HG02759 (cell line): ENCODE results near the gene ANKRD6.

Experiments
- ATAC-seq: cut with Tn5 transposase; IDR thresholded peaks from one replicate; pipeline ENCODE4 v1.9.1; 2021; ENCODE audit warnings: mild to moderate bottlenecking, moderate library complexity; ENCODE audit not compliant: unreplicated experiment

The ANKRD6 gene

DNA sequence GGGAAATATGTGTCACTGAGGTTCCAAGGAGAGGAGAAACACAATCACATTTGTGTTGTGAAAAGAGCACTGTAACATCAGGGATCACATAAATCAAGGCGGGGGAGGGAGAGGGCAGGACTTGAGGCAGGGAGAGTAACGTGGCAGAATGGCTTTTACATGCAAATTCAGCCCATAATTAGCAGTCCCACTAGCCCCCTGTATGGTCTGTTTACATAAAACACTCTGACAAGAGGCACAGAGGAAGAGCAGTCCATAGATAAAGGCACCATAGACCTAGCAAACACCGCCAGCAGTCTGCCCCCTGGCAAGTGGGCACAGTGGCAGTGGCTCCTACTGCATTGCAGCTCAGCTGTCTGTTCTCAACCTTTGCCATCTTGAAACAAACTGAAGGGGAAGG lies 122.9 kb downstream of the ANKRD6 start:
- ATAC-seq, result no peak

GRCh38 chr6:89559487-89559886 lies 126.5 kb downstream of the ANKRD6 start:
- ATAC-seq, result no peak

DNA sequence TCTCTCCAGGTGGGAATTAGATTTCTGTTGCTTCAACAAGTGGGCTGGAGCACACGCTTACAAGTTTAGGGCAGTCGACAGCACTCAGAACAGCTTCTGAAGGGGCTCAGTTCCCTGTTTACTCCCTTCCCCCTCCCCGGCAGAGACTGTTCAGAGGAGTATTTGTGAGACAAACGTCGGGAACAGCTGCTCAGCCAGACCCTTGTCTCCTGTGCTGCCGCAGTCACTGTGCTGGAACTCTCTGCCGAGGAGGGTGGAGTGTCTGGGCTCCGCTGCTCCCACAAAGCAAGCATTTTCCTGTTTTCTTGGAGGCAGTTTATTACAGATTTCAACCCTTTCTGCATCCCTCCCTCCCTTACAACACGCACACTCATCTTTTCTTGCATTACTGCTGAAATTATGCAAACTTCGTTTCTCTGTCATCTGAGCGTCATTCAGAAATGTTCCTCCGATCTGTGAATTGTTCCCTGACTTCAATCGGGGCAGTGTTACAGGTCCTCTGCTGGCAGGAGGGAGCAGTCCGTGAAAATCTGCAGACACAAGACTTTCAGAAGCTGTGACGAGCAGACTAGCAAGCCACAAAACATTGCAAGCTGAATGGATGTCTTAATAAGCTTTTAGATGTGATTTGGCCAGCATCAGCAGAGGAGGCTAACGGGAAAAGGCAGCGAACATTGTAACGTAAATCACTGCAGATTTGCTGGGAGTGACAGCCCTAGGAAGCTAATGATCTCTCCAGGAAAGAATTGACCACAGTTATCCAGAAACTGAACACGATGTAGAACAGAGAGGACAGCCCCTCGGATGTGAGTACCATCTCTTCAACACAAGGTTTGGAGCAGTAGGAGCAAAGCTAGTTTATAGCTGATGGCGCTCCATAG lies 129.4 kb downstream of the ANKRD6 start:
- ATAC-seq, result no peak

DNA sequence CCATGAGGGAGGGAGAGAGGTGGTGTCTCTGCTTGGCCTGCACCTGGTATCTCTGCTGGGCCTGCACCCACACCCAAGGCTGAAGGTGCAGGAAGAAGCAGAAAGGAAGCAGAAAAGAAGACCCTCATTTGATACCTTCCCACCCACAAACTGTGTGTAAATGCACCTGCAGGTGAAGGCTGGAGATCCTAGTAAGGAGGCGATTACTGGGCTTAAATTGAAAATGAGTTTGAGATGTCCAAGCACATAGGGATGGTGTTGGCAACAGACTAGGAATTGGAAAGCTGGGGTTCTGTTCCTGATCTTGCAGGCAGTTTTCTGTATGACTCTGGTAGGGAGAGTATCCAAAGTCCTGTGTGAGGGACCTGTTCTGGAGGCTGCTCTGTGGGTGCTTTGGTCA lies 130.9 kb downstream of the ANKRD6 start:
- ATAC-seq, result no peak

- ATAC-seq, result no peak
Observed at GRCh38 chr6:89564752-89565427, 131.9 kb downstream of the ANKRD6 start.

DNA sequence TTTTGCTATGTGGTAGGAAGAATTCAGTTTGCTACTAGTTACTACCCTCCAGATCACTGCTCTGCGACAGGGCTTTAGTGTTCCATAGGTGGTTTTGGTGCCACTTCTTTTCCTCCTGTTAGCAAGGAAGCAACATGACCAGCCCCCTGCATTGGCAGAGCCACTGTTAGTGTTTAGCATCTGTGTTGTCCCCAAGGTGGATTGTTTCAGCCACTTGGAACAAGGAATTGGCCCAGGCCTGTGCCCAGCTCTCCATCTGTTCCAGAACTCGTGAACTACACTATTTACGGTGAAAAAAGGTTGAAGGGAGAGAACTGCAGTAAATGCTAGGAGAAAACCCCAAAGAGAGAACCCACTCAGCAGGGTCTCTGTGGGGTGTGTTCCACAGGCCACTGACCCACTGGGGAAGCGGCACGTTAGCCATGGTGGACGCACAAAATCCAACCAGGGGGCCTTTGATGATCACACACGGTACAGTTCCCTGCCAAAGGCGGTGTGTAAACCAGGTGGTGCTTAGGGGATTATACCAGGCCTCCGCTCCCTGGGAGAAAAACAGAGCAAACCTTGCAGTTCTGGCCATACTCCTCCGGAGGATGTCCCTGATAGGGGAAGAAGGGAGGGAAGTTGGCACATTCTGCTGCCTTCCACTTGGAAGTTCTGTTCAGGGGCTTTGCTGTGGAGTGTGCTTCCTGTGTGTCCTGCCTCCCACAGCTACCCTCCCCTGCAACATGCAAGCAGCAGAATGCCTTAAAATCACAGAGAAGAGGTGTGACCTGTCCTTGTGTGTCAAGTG lies 133.3 kb downstream of the ANKRD6 start:
- no peak for ATAC-seq

GRCh38 chr6:89566930-89567629 lies 134.1 kb downstream of the ANKRD6 start:
- no peak for ATAC-seq

DNA sequence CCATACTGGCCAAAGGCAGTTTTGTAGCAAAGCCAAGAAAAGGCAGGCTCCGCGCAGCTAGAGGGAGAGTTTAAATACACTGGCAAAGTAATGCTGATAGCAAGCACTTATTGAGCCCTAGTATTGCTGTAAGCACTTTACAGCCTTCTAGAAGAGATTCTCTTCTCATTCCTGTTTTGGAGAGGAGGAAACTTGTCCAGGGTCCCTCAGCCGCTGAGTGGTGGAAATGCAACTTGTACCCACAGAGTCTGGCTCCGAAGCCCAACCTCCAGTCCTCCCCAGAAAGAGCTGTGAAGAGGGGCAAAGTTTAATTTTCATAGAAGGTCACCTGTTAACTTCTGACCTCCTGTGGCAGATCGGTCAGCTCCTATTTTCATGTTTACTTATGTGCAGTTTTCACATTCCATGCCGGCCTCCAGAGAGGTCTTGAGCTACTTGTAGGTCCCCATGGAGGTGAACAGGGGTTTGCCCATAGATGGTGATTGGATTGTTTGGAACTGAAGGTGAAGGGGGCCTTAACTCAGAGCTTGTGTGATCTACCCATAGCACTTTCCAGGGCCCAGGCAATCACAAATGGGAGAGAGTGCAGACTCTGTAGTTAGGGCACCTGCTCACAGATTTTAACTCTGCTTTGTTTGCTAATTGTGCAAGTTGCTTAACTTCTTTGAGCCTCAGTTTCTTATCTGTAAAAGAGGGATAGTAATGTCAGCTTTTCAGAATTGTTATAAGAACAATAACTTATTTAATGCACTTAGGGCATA lies 134.9 kb downstream of the ANKRD6 start:
- no peak for ATAC-seq

DNA sequence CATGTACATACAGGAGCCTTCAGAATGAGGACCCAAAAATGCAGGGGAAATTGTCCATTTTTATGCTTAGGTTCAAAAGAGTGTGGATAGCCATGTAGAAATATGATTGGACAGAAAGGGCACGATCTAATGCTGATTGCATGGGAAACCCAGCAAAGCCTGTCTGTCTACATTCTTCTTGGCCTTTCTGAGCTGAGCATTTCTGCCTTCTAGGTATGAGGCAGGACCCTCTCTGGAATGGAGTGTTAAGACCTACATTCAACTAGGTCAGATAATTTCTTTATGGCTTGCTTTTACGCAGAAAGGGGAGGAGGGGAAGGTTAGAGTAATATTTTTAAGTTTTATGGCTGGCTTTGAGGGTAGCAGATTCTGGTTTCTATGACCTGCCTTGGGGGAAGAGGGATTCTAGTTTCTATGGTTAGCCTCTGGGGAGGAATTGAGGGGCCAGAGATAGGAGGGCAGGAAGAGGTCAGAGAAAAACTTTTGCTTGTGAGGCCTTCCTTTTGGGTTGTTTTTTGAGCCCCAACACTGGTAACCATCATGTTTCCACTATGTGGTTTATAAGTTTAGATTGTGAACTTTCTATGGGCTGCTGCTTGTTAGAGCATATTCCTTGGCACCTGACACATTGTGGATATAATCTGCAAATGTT lies 142.1 kb downstream of the ANKRD6 start:
- ATAC-seq, result no peak

DNA sequence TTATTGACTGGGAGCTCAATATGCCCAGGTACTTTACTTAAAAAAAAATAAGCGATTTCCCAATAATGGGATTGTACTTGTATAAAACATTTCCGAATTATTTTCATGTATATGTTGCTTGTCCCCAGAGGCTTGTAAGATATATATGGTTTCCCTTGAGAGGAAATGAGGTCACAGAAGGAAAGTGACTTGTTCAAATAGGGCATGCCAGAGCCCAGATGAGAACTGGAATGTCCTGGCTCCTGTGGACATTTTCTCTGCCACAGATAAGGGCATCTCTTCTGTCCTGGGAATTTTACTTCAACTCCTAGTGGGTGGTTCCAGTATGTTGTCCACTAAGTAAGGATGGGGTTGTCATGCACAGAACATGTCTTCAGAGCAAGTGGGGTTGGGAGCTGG lies 142.6 kb downstream of the ANKRD6 start:
- ATAC-seq, result no peak

- no peak for ATAC-seq
Observed at GRCh38 chr6:89580997-89581666, 148.2 kb downstream of the ANKRD6 start.

DNA sequence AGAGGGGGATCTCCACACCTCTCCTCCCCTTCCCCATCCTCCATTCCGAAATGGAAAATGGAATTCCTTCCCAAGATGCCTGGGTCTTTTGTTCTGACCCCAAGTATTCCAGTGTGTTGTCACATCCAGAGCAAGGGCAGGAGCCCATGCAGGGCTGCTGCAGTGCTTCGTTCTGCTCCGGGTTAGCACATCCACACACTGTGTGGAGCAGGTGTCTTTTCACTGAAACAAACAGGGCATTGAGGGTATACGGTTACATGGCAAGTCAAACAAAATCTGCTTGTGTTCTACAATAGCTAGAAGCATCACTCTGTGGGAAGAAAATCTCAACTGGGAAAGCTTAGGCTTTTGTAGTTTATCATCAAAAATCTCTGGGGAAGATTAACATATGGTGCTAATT lies 148.7 kb downstream of the ANKRD6 start:
- ATAC-seq, result no peak

DNA sequence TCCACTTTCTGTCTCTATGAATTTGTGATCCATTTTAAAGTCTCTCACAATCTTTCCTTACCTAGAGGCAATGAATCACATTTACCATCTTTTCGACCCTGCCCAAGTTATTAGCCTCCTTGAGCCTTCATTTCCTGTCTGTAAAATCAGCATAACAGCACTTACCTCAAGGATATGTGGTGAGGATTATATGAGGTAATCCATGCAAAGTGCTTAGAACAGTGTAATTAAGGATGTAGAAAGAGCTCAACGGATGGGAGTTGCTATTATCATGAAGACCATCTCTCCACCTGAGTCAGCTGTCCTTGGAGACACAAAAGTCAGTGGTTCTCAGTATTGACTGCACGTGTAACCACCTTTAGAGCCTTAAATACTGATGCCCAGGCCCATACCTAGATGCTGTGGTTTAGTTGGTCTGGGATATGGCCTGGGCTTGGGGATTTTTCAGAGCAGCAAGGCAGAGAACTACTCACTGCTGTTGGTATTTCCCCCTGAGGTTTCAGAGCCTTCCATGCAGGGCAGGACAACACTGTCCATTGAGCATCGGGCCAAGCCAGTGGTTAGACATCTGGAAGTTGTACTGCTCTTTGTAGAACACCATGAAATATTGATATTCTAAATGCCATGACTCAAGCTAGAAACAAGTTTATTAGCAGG lies 149.8 kb downstream of the ANKRD6 start:
- ATAC-seq, result no peak

DNA sequence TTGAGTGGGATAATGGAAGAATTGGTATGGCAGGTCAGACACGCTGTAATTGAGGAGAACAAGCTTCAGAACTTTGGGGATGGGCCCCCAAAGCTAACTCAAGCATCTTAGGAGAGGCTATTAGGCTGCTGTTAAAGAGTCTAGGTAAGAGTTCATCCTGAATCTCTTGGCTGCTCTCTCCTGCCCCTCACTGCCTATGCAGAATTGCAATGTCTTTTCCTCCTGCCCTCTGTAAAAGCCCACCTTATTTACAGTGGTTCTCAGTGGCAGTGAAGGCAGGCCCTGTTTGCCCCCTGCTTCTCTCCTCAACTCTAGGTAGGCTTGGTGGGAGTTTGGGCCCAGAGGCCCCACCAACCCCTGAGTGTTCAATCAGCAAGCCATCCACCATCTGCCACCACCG lies 150.6 kb downstream of the ANKRD6 start:
- ATAC-seq, result no peak

DNA sequence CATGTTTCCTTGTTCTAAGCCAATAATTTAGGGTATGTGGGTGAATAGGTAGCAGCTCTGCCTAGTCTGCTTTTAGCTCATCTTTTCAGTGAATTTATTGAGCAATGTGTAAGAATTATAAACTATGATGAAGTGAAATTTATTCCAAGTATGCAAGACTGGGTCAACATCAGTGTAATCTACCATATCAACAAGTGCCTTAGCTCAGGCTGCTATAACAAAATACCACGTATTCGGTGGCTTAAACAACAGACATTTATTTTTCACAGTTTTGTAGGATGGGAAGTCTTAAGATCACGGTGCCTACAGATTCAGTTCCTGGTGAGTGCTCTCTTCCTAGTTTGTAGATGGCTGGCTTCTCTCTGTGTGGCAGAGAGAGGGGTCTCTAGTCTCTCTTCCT lies 151.6 kb downstream of the ANKRD6 start:
- no peak for ATAC-seq

DNA sequence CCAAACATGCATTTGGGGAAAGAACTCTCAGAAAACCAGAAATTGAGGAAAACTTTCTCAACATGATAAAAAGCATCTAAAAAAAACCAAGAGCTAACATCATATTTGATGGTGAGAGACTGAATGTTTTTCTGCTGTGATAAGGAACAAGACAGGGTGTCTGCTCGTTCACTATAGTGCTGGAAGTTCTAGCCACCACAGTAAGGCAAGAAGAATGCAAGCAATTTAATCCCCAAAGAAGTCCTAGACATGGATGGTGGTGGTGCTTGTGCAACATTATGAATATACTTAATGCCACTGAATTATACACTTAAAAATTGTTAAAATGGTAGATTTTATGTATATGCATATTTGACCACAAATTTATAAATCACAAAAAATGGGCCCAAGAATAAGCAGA lies 152.2 kb downstream of the ANKRD6 start:
- ATAC-seq, result no peak

- ATAC-seq, result no peak
Observed at GRCh38 chr6:89589297-89590025, 156.5 kb downstream of the ANKRD6 start.

- ATAC-seq, result no peak
Observed at GRCh38 chr6:89590133-89590532, 157.2 kb downstream of the ANKRD6 start.
